Lower leg skin (tissue), 4 donors: ENCODE results near the gene BLMH. TPM values are rescaled to one million over a fixed set of nuclear protein-coding genes. Genes with fewer than 3 reads are reported as not detected.

Source experiments
- DNase-seq, 2 donors: peaks; one replicate each; pipeline ENCODE4 v3.0.0-alpha.2; 2019; ENCODE audit warnings: low spot score in 2 of 2
- H3K4me3 ChIP-seq: fragments of 200-600 bp; sonication (generic); 2 replicates; pipeline ENCODE4 v1.5.1; 2017; ENCODE audit warnings: mild to moderate bottlenecking, low read depth; ENCODE audit not compliant: poor library complexity, severe bottlenecking
- POLR2A ChIP-seq, 2 donors: fragments of 450-650 bp; IDR thresholded peaks; one replicate each; pipeline ENCODE4 v1.6.1; 2016 to 2017; ENCODE audit warnings: antibody characterized with exemption in 2 of 2, mild to moderate bottlenecking in 1 of 2, moderate library complexity in 1 of 2
- WGBS, 2 donors: methylation state at CpG; one replicate each; pipeline ENCODE4 v1.1.5; 2018; 5-methylcytosine and 5-hydroxymethylcytosine counted together
- intact Hi-C: fragments of 100-400 bp; cut with DNase I; formaldehyde crosslinking; loops from one replicate; pipeline ENCODE4 v1.15.0; 2023; ENCODE audit warnings: low total_unique reads
- total RNA-seq, 4 donors: library from RNA; depleted of rRNA; stranded (reverse); fragments of >200 nt; gene quantifications; one replicate each; pipeline ENCODE4 v1.1.0, GENCODE V29; 2016
- TF ChIP-seq, protein P1 (sequence below), 3 donors: fragments of 450-650 bp; IDR thresholded peaks; one replicate each; pipeline ENCODE4 v1.5.1; 2016; ENCODE audit warnings: antibody characterized with exemption in 3 of 3, mild to moderate bottlenecking in 3 of 3, moderate library complexity in 2 of 3

The BLMH gene
- total RNA-seq, 4 donors from 2014 or later: 139 to 237 (median 177) TPM

- WGBS, 2 donors: 88 to 93% methylated on average over 6 of the region's 6 CpGs
- no peak for DNase-seq
- intact Hi-C loops: no loop called here
- TF ChIP-seq, protein P1, sequence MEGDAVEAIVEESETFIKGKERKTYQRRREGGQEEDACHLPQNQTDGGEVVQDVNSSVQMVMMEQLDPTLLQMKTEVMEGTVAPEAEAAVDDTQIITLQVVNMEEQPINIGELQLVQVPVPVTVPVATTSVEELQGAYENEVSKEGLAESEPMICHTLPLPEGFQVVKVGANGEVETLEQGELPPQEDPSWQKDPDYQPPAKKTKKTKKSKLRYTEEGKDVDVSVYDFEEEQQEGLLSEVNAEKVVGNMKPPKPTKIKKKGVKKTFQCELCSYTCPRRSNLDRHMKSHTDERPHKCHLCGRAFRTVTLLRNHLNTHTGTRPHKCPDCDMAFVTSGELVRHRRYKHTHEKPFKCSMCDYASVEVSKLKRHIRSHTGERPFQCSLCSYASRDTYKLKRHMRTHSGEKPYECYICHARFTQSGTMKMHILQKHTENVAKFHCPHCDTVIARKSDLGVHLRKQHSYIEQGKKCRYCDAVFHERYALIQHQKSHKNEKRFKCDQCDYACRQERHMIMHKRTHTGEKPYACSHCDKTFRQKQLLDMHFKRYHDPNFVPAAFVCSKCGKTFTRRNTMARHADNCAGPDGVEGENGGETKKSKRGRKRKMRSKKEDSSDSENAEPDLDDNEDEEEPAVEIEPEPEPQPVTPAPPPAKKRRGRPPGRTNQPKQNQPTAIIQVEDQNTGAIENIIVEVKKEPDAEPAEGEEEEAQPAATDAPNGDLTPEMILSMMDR (IDR thresholded peaks at IDR 0.05): no peak
- TF ChIP-seq POLR2A (IDR thresholded peaks at IDR 0.05): no peak
- no peak overlapping the region for H3K4me3 ChIP-seq
Observed at GRCh38 chr17:30273373-30273772, 18.4 kb downstream of the BLMH start.

DNA sequence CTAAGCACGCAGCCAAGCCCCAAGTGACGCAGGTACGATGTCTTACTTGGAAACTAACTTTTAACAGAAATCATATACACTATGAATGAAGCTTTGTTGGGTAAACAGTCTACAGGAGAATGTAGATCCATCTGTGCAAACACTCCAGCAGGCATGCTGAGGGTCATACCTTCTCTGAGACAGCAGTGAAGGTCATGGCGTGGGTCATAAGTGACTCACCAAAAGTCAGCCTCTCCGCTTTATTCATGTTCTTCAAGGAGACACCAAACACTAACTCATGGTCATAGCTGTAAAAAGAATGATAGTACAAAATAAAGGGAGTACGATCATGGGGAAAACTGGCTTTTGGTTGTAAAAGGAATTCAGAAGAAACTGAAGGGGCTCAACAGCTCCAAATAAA, 20.6 kb downstream of the BLMH start:
- intact Hi-C loops: no loop called here
- TF ChIP-seq POLR2A (IDR thresholded peaks at IDR 0.05): no peak
- TF ChIP-seq, protein P1 (IDR thresholded peaks at IDR 0.05): no peak
- no peak for DNase-seq
- no peak overlapping the region for H3K4me3 ChIP-seq
- WGBS, 2 donors: 93 to 95% methylated on average over 6 of the region's 6 CpGs

GRCh38 chr17:30267625-30268024, 24.1 kb downstream of the BLMH start:
- no peak for DNase-seq
- H3K4me3 ChIP-seq: no peak overlapping the region
- TF ChIP-seq POLR2A (IDR thresholded peaks at IDR 0.05): no peak
- TF ChIP-seq, protein P1 (IDR thresholded peaks at IDR 0.05): no peak
- intact Hi-C loops: no loop called here
- 99% methylated on average over 2 of the region's 2 CpGs for WGBS, 2 donors

- intact Hi-C loops: loop anchor here (2.0 kb wide), 1 partner anchor 49 kb away; no protein-coding TSS in a partner anchor
- TF ChIP-seq, protein P1 (IDR thresholded peaks at IDR 0.05): no peak
- no peak for TF ChIP-seq POLR2A (IDR thresholded peaks at IDR 0.05)
- 55 to 57% methylated on average over 2 of the region's 2 CpGs for WGBS, 2 donors
- no peak for DNase-seq
- no peak overlapping the region for H3K4me3 ChIP-seq
Observed at GRCh38 chr17:30263552-30264333, 28.0 kb downstream of the BLMH start.

DNA sequence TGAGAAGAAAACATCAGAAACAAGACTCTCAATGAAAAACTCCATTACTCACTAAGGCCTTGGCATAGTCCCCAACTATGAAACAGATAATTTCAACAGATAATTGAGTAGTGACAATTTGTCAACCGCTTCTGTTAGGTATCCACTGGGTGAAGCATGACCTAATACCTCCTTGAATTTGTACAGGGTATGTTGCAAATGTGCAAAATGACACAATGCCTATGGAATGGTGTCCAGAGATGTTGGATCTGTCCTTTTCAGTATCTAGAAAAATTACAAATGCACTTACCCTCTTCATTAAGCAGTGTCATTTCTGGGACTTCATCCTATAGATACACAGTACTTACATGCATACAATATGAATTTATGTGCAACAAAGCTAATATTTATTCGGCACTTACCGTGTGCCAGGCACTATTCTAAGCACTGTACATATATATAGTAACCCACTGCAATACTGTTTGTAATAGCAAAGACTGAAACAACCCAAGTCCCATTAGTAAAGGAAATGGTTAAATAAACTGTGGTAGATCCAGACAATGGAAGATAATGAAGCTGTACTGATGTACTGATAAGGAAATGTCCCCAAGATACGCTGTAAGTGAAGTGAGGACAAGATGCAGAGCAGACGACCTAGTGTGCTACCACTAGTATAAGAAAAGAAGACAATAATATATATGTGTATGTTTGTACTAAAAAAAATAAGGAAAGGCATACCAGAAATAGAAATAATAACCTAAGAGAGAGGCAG, 34.8 kb downstream of the BLMH start:
- intact Hi-C loops: no loop called here
- H3K4me3 ChIP-seq: no peak overlapping the region
- TF ChIP-seq POLR2A (IDR thresholded peaks at IDR 0.05): no peak
- TF ChIP-seq, protein P1 (IDR thresholded peaks at IDR 0.05): no peak
- 77 to 86% methylated on average over 5 of the region's 5 CpGs for WGBS, 2 donors
- DNase-seq: no peak
